ACC112 (cell line): ENCODE measurements around the gene ST7.

Source experiments
- H2AFZ ChIP-seq: fragments of 200-600 bp; sonication (generic); one replicate; pipeline ENCODE4 v1.6.0; 2017; ENCODE audit warnings: antibody characterized with exemption, low read length; ENCODE audit not compliant: unreplicated experiment
- H3K27ac ChIP-seq: fragments of 200-600 bp; sonication (generic); 2 replicates; pipeline ENCODE4 v1.5.1; 2014; ENCODE audit warnings: low read depth, mild to moderate bottlenecking, antibody characterized with exemption, low read length, moderate library complexity
- H3K27me3 ChIP-seq: fragments of 200-600 bp; sonication (generic); 2 replicates; pipeline ENCODE4 v1.6.1; 2014; ENCODE audit warnings: mild to moderate bottlenecking, antibody characterized with exemption, low read length, moderate library complexity, mixed read lengths; ENCODE audit not compliant: insufficient read depth
- H3K36me3 ChIP-seq: fragments of 200-600 bp; sonication (generic); 2 replicates; pipeline ENCODE4 v1.6.1; 2016; ENCODE audit warnings: mild to moderate bottlenecking, antibody characterized with exemption, low read length, moderate library complexity, mixed read lengths; ENCODE audit not compliant: insufficient read depth
- H3K4me1 ChIP-seq: fragments of 200-600 bp; sonication (generic); one replicate; pipeline ENCODE4 v1.6.1; 2016; ENCODE audit warnings: low read length, mixed read lengths; ENCODE audit not compliant: insufficient read depth, unreplicated experiment, control insufficient read depth
- H3K4me3 ChIP-seq: fragments of 200-600 bp; sonication (generic); 2 replicates; pipeline ENCODE4 v1.5.1; 2014; ENCODE audit warnings: mild to moderate bottlenecking, low read depth, low read length
- H3K79me2 ChIP-seq: fragments of 200-600 bp; sonication (generic); one replicate; pipeline ENCODE4 v1.6.0; 2016; ENCODE audit warnings: low read length; ENCODE audit not compliant: control insufficient read depth, unreplicated experiment, insufficient read depth

The ST7 gene

GRCh38 chr7:117149692-117150091, 196.4 kb downstream of the ST7 start:
- Histone ChIP-seq H3K79me2 (no peaks in the 10 kb centered on the region), H3K4me3 (no peak overlapping the region), H3K36me3 (no peaks in the 10 kb centered on the region), H3K27me3 (no peaks in the 10 kb centered on the region), H3K4me1 (no peaks in the 10 kb centered on the region), H3K27ac (no peak overlapping the region), H2AFZ (no peak overlapping the region)

GRCh38 chr7:117152213-117153007, 199.1 kb downstream of the ST7 start:
- Histone ChIP-seq H3K4me1 (peaks cover 8% of the 10 kb centered on the region), H3K27me3 (no peaks in the 10 kb centered on the region)

GRCh38 chr7:117153016-117153545, 199.8 kb downstream of the ST7 start:
- H3K27ac ChIP-seq, result no peak overlapping the region
- no peaks in the 10 kb centered on the region for H3K79me2 ChIP-seq
- no peak overlapping the region for H2AFZ ChIP-seq
- H3K27me3 ChIP-seq, result no peaks in the 10 kb centered on the region
- no peaks in the 10 kb centered on the region for H3K36me3 ChIP-seq
- H3K4me3 ChIP-seq, result no peak overlapping the region
- H3K4me1 ChIP-seq, result peaks cover 14% of the 10 kb centered on the region

More at GRCh38 chr7:117152213-117153007, 199.1 kb downstream of the ST7 start:
- Histone ChIP-seq H3K27ac (no peak overlapping the region), H3K79me2 (no peaks in the 10 kb centered on the region), H3K36me3 (no peaks in the 10 kb centered on the region), H2AFZ (no peak overlapping the region), H3K4me3 (no peak overlapping the region)

- H3K4me1 ChIP-seq, result peaks cover 28% of the 10 kb centered on the region
- H3K27ac ChIP-seq, result no peak overlapping the region
- H3K27me3 ChIP-seq, result no peaks in the 10 kb centered on the region
- no peak overlapping the region for H2AFZ ChIP-seq
- H3K79me2 ChIP-seq, result no peaks in the 10 kb centered on the region
- no peaks in the 10 kb centered on the region for H3K36me3 ChIP-seq
- H3K4me3 ChIP-seq, result no peak overlapping the region
Observed at GRCh38 chr7:117154721-117155120, 201.4 kb downstream of the ST7 start.

GRCh38 chr7:117155694-117156093, 202.4 kb downstream of the ST7 start:
- H2AFZ ChIP-seq, result no peak overlapping the region
- peaks cover 28% of the 10 kb centered on the region for H3K4me1 ChIP-seq
- no peak overlapping the region for H3K27ac ChIP-seq
- no peak overlapping the region for H3K4me3 ChIP-seq
- H3K36me3 ChIP-seq, result no peaks in the 10 kb centered on the region
- no peaks in the 10 kb centered on the region for H3K27me3 ChIP-seq
- H3K79me2 ChIP-seq, result no peaks in the 10 kb centered on the region

GRCh38 chr7:117157241-117158209, 204.2 kb downstream of the ST7 start:
- Histone ChIP-seq H2AFZ (peak overlapping the region; percentile 39), H3K27me3 (no peaks in the 10 kb centered on the region), H3K4me3 (peak overlapping the region; percentile 30), H3K27ac (peak overlapping the region; percentile 82), H3K4me1 (peaks cover 28% of the 10 kb centered on the region), H3K36me3 (no peaks in the 10 kb centered on the region), H3K79me2 (no peaks in the 10 kb centered on the region)

GRCh38 chr7:117158941-117159697, 205.8 kb downstream of the ST7 start:
- H3K27me3 ChIP-seq, result no peaks in the 10 kb centered on the region
- no peak overlapping the region for H2AFZ ChIP-seq
- no peaks in the 10 kb centered on the region for H3K79me2 ChIP-seq
- H3K4me3 ChIP-seq, result no peak overlapping the region
- H3K27ac ChIP-seq, result no peak overlapping the region
- H3K36me3 ChIP-seq, result no peaks in the 10 kb centered on the region
- peaks cover 39% of the 10 kb centered on the region for H3K4me1 ChIP-seq

- Histone ChIP-seq H2AFZ (no peak overlapping the region), H3K27me3 (no peaks in the 10 kb centered on the region), H3K4me3 (no peak overlapping the region), H3K27ac (no peak overlapping the region), H3K4me1 (peaks cover 35% of the 10 kb centered on the region), H3K36me3 (no peaks in the 10 kb centered on the region), H3K79me2 (no peaks in the 10 kb centered on the region)
Observed at GRCh38 chr7:117163101-117163500, 209.8 kb downstream of the ST7 start.

GRCh38 chr7:117164620-117165019, 211.3 kb downstream of the ST7 start:
- Histone ChIP-seq H3K79me2 (no peaks in the 10 kb centered on the region), H3K27me3 (no peaks in the 10 kb centered on the region), H3K4me1 (peaks cover 22% of the 10 kb centered on the region), H2AFZ (no peak overlapping the region), H3K27ac (peak overlapping the region; percentile 8), H3K36me3 (no peaks in the 10 kb centered on the region), H3K4me3 (no peak overlapping the region)

GRCh38 chr7:117165656-117166055, 212.4 kb downstream of the ST7 start:
- H3K27me3 ChIP-seq, result no peaks in the 10 kb centered on the region
- no peak overlapping the region for H2AFZ ChIP-seq
- peaks cover 22% of the 10 kb centered on the region for H3K4me1 ChIP-seq
- no peak overlapping the region for H3K27ac ChIP-seq
- no peaks in the 10 kb centered on the region for H3K36me3 ChIP-seq
- no peaks in the 10 kb centered on the region for H3K79me2 ChIP-seq
- no peak overlapping the region for H3K4me3 ChIP-seq
